HG03442 (cell line): ENCODE measurements around the gene P3H1.

Experiments
- ATAC-seq: cut with Tn5 transposase; IDR thresholded peaks from one replicate; pipeline ENCODE4 v1.9.1; 2021; ENCODE audit warnings: mild to moderate bottlenecking, moderate library complexity; ENCODE audit not compliant: unreplicated experiment

Gene P3H1

GRCh38 chr1:42745851-42746250 lies 21.0 kb downstream of the P3H1 start:
- ATAC-seq = no peak

- no peak for ATAC-seq
Observed at GRCh38 chr1:42744148-42744413, 22.7 kb downstream of the P3H1 start.

- ATAC-seq = no peak
Observed at GRCh38 chr1:42743317-42744147, 23.3 kb downstream of the P3H1 start.

- ATAC-seq = no peak
Observed at GRCh38 chr1:42742617-42743316, 24.1 kb downstream of the P3H1 start.

- no peak for ATAC-seq
Observed at GRCh38 chr1:42742141-42742540, 24.7 kb downstream of the P3H1 start.

- ATAC-seq = no peak
Observed at GRCh38 chr1:42741706-42742105, 25.1 kb downstream of the P3H1 start.

- ATAC-seq = no peak
Observed at GRCh38 chr1:42740851-42741580, 25.8 kb downstream of the P3H1 start.

GRCh38 chr1:42739753-42740700 lies 26.8 kb downstream of the P3H1 start, which contains the start of gene CLDN19:
TSS of gene CLDN19 (minus strand) at chr1:42740236. CDS start at chr1:42740063, 173 bp downstream.
- ATAC-seq = no peak

GRCh38 chr1:42738678-42739226 lies 28.1 kb downstream of the P3H1 start:
- ATAC-seq = no peak

- ATAC-seq = no peak
Observed at GRCh38 chr1:42737986-42738677, 28.7 kb downstream of the P3H1 start.

GRCh38 chr1:42737257-42737656 lies 29.6 kb downstream of the P3H1 start:
- ATAC-seq = no peak

- no peak for ATAC-seq
Observed at GRCh38 chr1:42736571-42737200, 30.1 kb downstream of the P3H1 start.

GRCh38 chr1:42736152-42736551 lies 30.7 kb downstream of the P3H1 start:
- no peak for ATAC-seq

- ATAC-seq = no peak
Observed at GRCh38 chr1:42735477-42736105, 31.2 kb downstream of the P3H1 start.

- ATAC-seq = no peak
Observed at GRCh38 chr1:42735056-42735455, 31.8 kb downstream of the P3H1 start.

- ATAC-seq = no peak
Observed at GRCh38 chr1:42734201-42735035, 32.4 kb downstream of the P3H1 start.

- no peak for ATAC-seq
Observed at GRCh38 chr1:42733415-42734200, 33.2 kb downstream of the P3H1 start.
